BLaER1 treated with 17β-estradiol and CSF1 and Interleukin-3, amounts not matched to agents 10 nM and 100 nM (cell line): Measurements from ENCODE around the gene TLCD5.

Experiments used
- H3K27ac ChIP-seq, 11 experiments: shearing (Covaris generic); formaldehyde crosslinking; 2 replicates each; pipeline ENCODE4 v1.8.1; 2022
- H3K27me3 ChIP-seq, 11 experiments: shearing (Covaris generic); formaldehyde crosslinking; 2 replicates each; pipeline ENCODE4 v1.8.1; 2022
- H3K36me3 ChIP-seq, 11 experiments: shearing (Covaris generic); formaldehyde crosslinking; 2 replicates each; pipeline ENCODE4 v1.8.1; 2022
- H3K4me1 ChIP-seq, 10 experiments: shearing (Covaris generic); formaldehyde crosslinking; 2 replicates each; pipeline ENCODE4 v1.8.1; 2022
- H3K4me2 ChIP-seq, 11 experiments: shearing (Covaris generic); formaldehyde crosslinking; 2 replicates each; pipeline ENCODE4 v1.8.1; 2022
- H3K4me3 ChIP-seq, 10 experiments: shearing (Covaris generic); formaldehyde crosslinking; 2 replicates each; pipeline ENCODE4 v1.8.1; 2022
- H3K9ac ChIP-seq, 11 experiments: shearing (Covaris generic); formaldehyde crosslinking; 2 replicates each; pipeline ENCODE4 v1.8.1; 2022
- H3K9me3 ChIP-seq, 11 experiments: shearing (Covaris generic); formaldehyde crosslinking; replicated peaks in 1 of 11; 2 replicates each; pipeline ENCODE4 v1.8.1; 2022
- H4K20me1 ChIP-seq, 11 experiments: shearing (Covaris generic); formaldehyde crosslinking; 2 replicates each; pipeline ENCODE4 v1.8.1; 2022
- Cebpa-rat ChIP-seq, 11 experiments: shearing (Covaris generic); IDR thresholded peaks; 2 replicates each; pipeline ENCODE4 v1.8.1; 2022

Gene TLCD5

GRCh38 chr11:120324932-120325810 lies at the start of gene TLCD5:
TLCD5 (plus strand) TSS chr11:120325299; CDS start chr11:120327442, 2,143 bp downstream.
- peak within 1 kb of the TSS; percentile 87 to 95 (median 90) for H3K4me2 ChIP-seq
- H3K4me1 ChIP-seq: peaks cover 23 to 53% (median 33%) of the 10 kb centered on the region in 10 experiments

GRCh38 chr11:120279502-120279901 lies 45.6 kb upstream of the TLCD5 start:
- H3K27ac ChIP-seq: no peak overlapping the region
- H3K36me3 ChIP-seq: no peaks in the 10 kb centered on the region
- H3K9ac ChIP-seq: no peak overlapping the region
- TF ChIP-seq Cebpa-rat (IDR thresholded peaks at IDR 0.05): no peak
- H3K27me3 ChIP-seq: no peaks in the 10 kb centered on the region
- H3K4me3 ChIP-seq: no peak overlapping the region
- H3K4me1 ChIP-seq: no peaks in the 10 kb centered on the region; a peak in 1 of 20 replicates
- no peaks in the 10 kb centered on the region for H4K20me1 ChIP-seq
- no peaks in the 10 kb centered on the region for H3K9me3 ChIP-seq
- H3K4me2 ChIP-seq: no peak overlapping the region

More at GRCh38 chr11:120324932-120325810, at the start of gene TLCD5:
- Histone ChIP-seq H3K36me3 (peaks cover 4 to 22% (median 7%) of the 10 kb centered on the region in 11 experiments; a peak in 21 of 22 replicates), H3K27ac (peak within 1 kb of the TSS; percentile 66 to 92 (median 89)), H3K4me3 (peak within 1 kb of the TSS; percentile 70 to 92 (median 84)), H3K9me3 (no peaks in the 10 kb centered on the region), H3K9ac (peak within 1 kb of the TSS; percentile 86 to 95 (median 88)), H3K27me3 (peaks cover 0 to 21% (median 0%) of the 10 kb centered on the region in 11 experiments; a peak in 4 of 22 replicates), H4K20me1 (peaks cover 0 to 10% (median 5%) of the 10 kb centered on the region in 11 experiments; a peak in 9 of 22 replicates)
- no peak for TF ChIP-seq Cebpa-rat (IDR thresholded peaks at IDR 0.05)

GRCh38 chr11:120280600-120281051 lies 44.5 kb upstream of the TLCD5 start:
- H3K9ac ChIP-seq: no peak overlapping the region
- H3K36me3 ChIP-seq: no peaks in the 10 kb centered on the region
- H3K27me3 ChIP-seq: no peaks in the 10 kb centered on the region
- no peaks in the 10 kb centered on the region; a peak in 1 of 20 replicates for H3K4me1 ChIP-seq
- H3K4me2 ChIP-seq: no peak overlapping the region
- H3K4me3 ChIP-seq: no peak overlapping the region
- no peak for TF ChIP-seq Cebpa-rat (IDR thresholded peaks at IDR 0.05)
- H4K20me1 ChIP-seq: no peaks in the 10 kb centered on the region
- H3K27ac ChIP-seq: no peak overlapping the region
- no peaks in the 10 kb centered on the region for H3K9me3 ChIP-seq

GRCh38 chr11:120281143-120281795 lies 43.8 kb upstream of the TLCD5 start:
- TF ChIP-seq Cebpa-rat (IDR thresholded peaks at IDR 0.05): no peak
- no peak overlapping the region for H3K9ac ChIP-seq
- H3K36me3 ChIP-seq: no peaks in the 10 kb centered on the region
- no peaks in the 10 kb centered on the region for H3K27me3 ChIP-seq
- H4K20me1 ChIP-seq: no peaks in the 10 kb centered on the region
- no peaks in the 10 kb centered on the region; a peak in 1 of 20 replicates for H3K4me1 ChIP-seq
- H3K27ac ChIP-seq: no peak overlapping the region
- H3K9me3 ChIP-seq: no peaks in the 10 kb centered on the region
- H3K4me3 ChIP-seq: no peak overlapping the region
- no peak overlapping the region for H3K4me2 ChIP-seq

GRCh38 chr11:120283124-120283523 lies 42.0 kb upstream of the TLCD5 start:
- H3K9me3 ChIP-seq: no peaks in the 10 kb centered on the region
- H3K9ac ChIP-seq: no peak overlapping the region
- no peaks in the 10 kb centered on the region for H3K27me3 ChIP-seq
- no peaks in the 10 kb centered on the region for H3K36me3 ChIP-seq
- H3K4me2 ChIP-seq: no peak overlapping the region
- H3K4me3 ChIP-seq: no peak overlapping the region
- no peak overlapping the region for H3K27ac ChIP-seq
- no peak for TF ChIP-seq Cebpa-rat (IDR thresholded peaks at IDR 0.05)
- no peaks in the 10 kb centered on the region; a peak in 1 of 20 replicates for H3K4me1 ChIP-seq
- no peaks in the 10 kb centered on the region for H4K20me1 ChIP-seq

GRCh38 chr11:120284272-120284671 lies 40.8 kb upstream of the TLCD5 start:
- TF ChIP-seq Cebpa-rat (IDR thresholded peaks at IDR 0.05): no peak
- H3K27me3 ChIP-seq: no peaks in the 10 kb centered on the region
- H3K4me1 ChIP-seq: peaks cover 0 to under 1% (median 0%) of the 10 kb centered on the region in 10 experiments; a peak in 1 of 20 replicates
- H3K9me3 ChIP-seq: no peaks in the 10 kb centered on the region
- H3K27ac ChIP-seq: no peak overlapping the region
- H3K9ac ChIP-seq: no peak overlapping the region
- no peak overlapping the region for H3K4me2 ChIP-seq
- no peaks in the 10 kb centered on the region for H4K20me1 ChIP-seq
- H3K36me3 ChIP-seq: no peaks in the 10 kb centered on the region
- H3K4me3 ChIP-seq: no peak overlapping the region

- peaks cover 0 to 6% (median 0%) of the 10 kb centered on the region in 10 experiments; a peak in 1 of 20 replicates for H3K4me1 ChIP-seq
- H4K20me1 ChIP-seq: no peaks in the 10 kb centered on the region
- no peaks in the 10 kb centered on the region for H3K27me3 ChIP-seq
- TF ChIP-seq Cebpa-rat (IDR thresholded peaks at IDR 0.05): no peak
- H3K9me3 ChIP-seq: no peaks in the 10 kb centered on the region
- no peaks in the 10 kb centered on the region for H3K36me3 ChIP-seq
- no peak overlapping the region for H3K4me2 ChIP-seq
- no peak overlapping the region for H3K9ac ChIP-seq
- H3K4me3 ChIP-seq: no peak overlapping the region
- no peak overlapping the region for H3K27ac ChIP-seq
Observed at GRCh38 chr11:120285256-120285655, 39.8 kb upstream of the TLCD5 start.

GRCh38 chr11:120288021-120288420 lies 37.1 kb upstream of the TLCD5 start:
- no peaks in the 10 kb centered on the region for H3K9me3 ChIP-seq
- no peak overlapping the region for H3K4me2 ChIP-seq
- H3K4me3 ChIP-seq: no peak overlapping the region
- no peaks in the 10 kb centered on the region for H3K27me3 ChIP-seq
- no peak overlapping the region for H3K9ac ChIP-seq
- H4K20me1 ChIP-seq: no peaks in the 10 kb centered on the region
- H3K4me1 ChIP-seq: peaks cover 0 to 6% (median 0%) of the 10 kb centered on the region in 10 experiments; a peak in 1 of 20 replicates
- TF ChIP-seq Cebpa-rat (IDR thresholded peaks at IDR 0.05): no peak
- no peak overlapping the region for H3K27ac ChIP-seq
- no peaks in the 10 kb centered on the region for H3K36me3 ChIP-seq

GRCh38 chr11:120289426-120289825 lies 35.7 kb upstream of the TLCD5 start:
- H3K27me3 ChIP-seq: no peaks in the 10 kb centered on the region
- H3K4me3 ChIP-seq: no peak overlapping the region
- no peaks in the 10 kb centered on the region for H3K9me3 ChIP-seq
- no peaks in the 10 kb centered on the region for H4K20me1 ChIP-seq
- H3K4me2 ChIP-seq: peak overlapping the region in 1 of 11 experiments; percentile 24; a peak in 1 of 22 replicates
- H3K27ac ChIP-seq: no peak overlapping the region
- TF ChIP-seq Cebpa-rat (IDR thresholded peaks at IDR 0.05): no peak
- 0 out of 20 replicates have a peak, but pooled peaks cover 0 to 6% (median 0%) of the 10 kb centered on the region in 10 experiments for H3K4me1 ChIP-seq
- H3K9ac ChIP-seq: no peak overlapping the region
- no peaks in the 10 kb centered on the region for H3K36me3 ChIP-seq
